Activated T-cell treated with anti-CD3 and anti-CD28 coated beads, Interleukin-2, amount 50 U/mL, for 48 hours (primary cell): Measurements from ENCODE around the gene FLT3.
"Not testable (repeated sequence)": the region's sequence is repeated elsewhere in the genome, so short reads cannot be mapped to it uniquely, and the experiment has no call there.

Experiments
- DNase-seq, 2 experiments: peaks; one replicate each; pipeline ENCODE4 v3.0.0-alpha.2; 2020

FLT3 gene

GRCh38 chr13:27970382-27971235, 129.8 kb downstream of the FLT3 start:
- no peak for DNase-seq

- DNase-seq: no peak
Observed at GRCh38 chr13:27969866-27970229, 130.5 kb downstream of the FLT3 start.

GRCh38 chr13:27969082-27969865, 131.1 kb downstream of the FLT3 start, which contains the start of gene CDX2:
Gene CDX2 (minus strand): TSS chr13:27969315. CDS start chr13:27969006, 309 bp downstream.
- DNase-seq: no peak

GRCh38 chr13:27968316-27969081, 131.9 kb downstream of the FLT3 start:
- no peak for DNase-seq

GRCh38 chr13:27967736-27968315, 132.6 kb downstream of the FLT3 start:
- DNase-seq: no peak

GRCh38 chr13:27967203-27967735, 133.1 kb downstream of the FLT3 start:
- no peak for DNase-seq

GRCh38 chr13:27966641-27967202, 133.7 kb downstream of the FLT3 start:
- DNase-seq: no peak

GRCh38 chr13:27965740-27966640, 134.4 kb downstream of the FLT3 start:
- DNase-seq: no peak

- DNase-seq: no peak
Observed at GRCh38 chr13:27965343-27965739, 135.0 kb downstream of the FLT3 start.

GRCh38 chr13:27964741-27965323, 135.5 kb downstream of the FLT3 start:
- DNase-seq: no peak

- DNase-seq: not testable (repeated sequence)
Observed at GRCh38 chr13:27964206-27964605, 136.2 kb downstream of the FLT3 start.

- no peak for DNase-seq
Observed at GRCh38 chr13:27963491-27963890, 136.9 kb downstream of the FLT3 start.

- DNase-seq: no peak
Observed at GRCh38 chr13:27962982-27963381, 137.4 kb downstream of the FLT3 start.

- DNase-seq: no peak
Observed at GRCh38 chr13:27962128-27962841, 138.1 kb downstream of the FLT3 start.

- no peak for DNase-seq
Observed at GRCh38 chr13:27961227-27962085, 138.9 kb downstream of the FLT3 start.

- peak; percentile 65 to 67 for DNase-seq
Observed at GRCh38 chr13:27960362-27961226, 139.8 kb downstream of the FLT3 start.

GRCh38 chr13:27959976-27960361, 140.4 kb downstream of the FLT3 start:
- DNase-seq: no peak
